ENCODE data around the gene EVI5. TPM values are rescaled to one million over a fixed set of nuclear protein-coding genes. Genes with fewer than 3 reads are reported as not detected.

EVI5 gene
- total RNA-seq, 1 experiment from 2014 or later, result 33.9 TPM

- no peak overlapping the region for H3K27ac Mint-ChIP-seq (ENCODE audit: unreplicated experiment)
These were observed 29.1 kb downstream of the EVI5 start for GRCh38 chr1:92755541-92756461.

DNA sequence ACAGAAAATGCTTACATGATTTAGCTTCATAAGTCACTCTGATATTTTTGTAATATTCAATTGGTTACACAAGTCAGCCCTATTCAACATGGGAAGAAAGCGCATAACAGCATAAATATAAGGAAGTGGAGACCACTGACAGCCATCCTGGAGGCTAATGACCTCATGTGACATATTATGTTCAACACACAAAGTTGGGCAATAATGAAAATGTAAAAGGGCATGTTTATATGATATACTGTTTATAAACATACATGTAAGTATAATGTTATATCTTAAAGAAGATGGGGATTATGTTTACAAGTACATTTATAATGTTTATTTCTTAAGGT lies 30.2 kb downstream of the EVI5 start:
- peaks cover 22% of the 10 kb centered on the region for H3K4me1 Mint-ChIP-seq (ENCODE audit: low read depth, unreplicated experiment)
- DNase-seq, result no peak
- no peaks in the 10 kb centered on the region for H3K9me3 Mint-ChIP-seq (ENCODE audit: low read depth, unreplicated experiment)
- H3K4me3 Mint-ChIP-seq (ENCODE audit: low read depth, unreplicated experiment), result no peak overlapping the region
- H3K27ac Mint-ChIP-seq (ENCODE audit: unreplicated experiment), result no peak overlapping the region
- H3K36me3 Mint-ChIP-seq (ENCODE audit: insufficient read depth, unreplicated experiment), result no peaks in the 10 kb centered on the region
- BruUV-seq (replicated peaks), result no TSS peak
- no peak for TF ChIP-seq CTCF (IDR thresholded peaks at IDR 0.05; ENCODE audit: unreplicated experiment)
- CTCF ChIA-PET, result interaction anchor here (1.0 kb wide), 1 partner anchor 9 kb away, joined by 4 read pairs; no protein-coding TSS in a partner anchor
- intact Hi-C loops (cut with micrococcal nuclease; ENCODE audit: unreplicated experiment), result no loop called here
- no peaks in the 10 kb centered on the region for H3K27me3 Mint-ChIP-seq (ENCODE audit: unreplicated experiment)

More at GRCh38 chr1:92755541-92756461, 29.1 kb downstream of the EVI5 start:
- Mint-ChIP-seq H3K36me3 (ENCODE audit: insufficient read depth, unreplicated experiment) (no peaks in the 10 kb centered on the region), H3K4me1 (ENCODE audit: low read depth, unreplicated experiment) (peaks cover 22% of the 10 kb centered on the region), H3K27me3 (ENCODE audit: unreplicated experiment) (no peaks in the 10 kb centered on the region), H3K4me3 (ENCODE audit: low read depth, unreplicated experiment) (no peak overlapping the region), H3K9me3 (ENCODE audit: low read depth, unreplicated experiment) (no peaks in the 10 kb centered on the region)
- no peak for DNase-seq
- intact Hi-C loops (cut with micrococcal nuclease; ENCODE audit: unreplicated experiment), result no loop called here
- CTCF ChIA-PET, result no interaction called here
- no peak for TF ChIP-seq CTCF (IDR thresholded peaks at IDR 0.05; ENCODE audit: unreplicated experiment)
- no TSS peak for BruUV-seq (replicated peaks)

- CTCF ChIA-PET, result interaction anchor here (0.9 to 1.3 kb wide), 4 partner anchors 9 to 444 kb away, joined by 3 to 6 read pairs (median 4); partner anchors contain the start of gene RPL5
- DNase-seq, result no peak
- peaks cover 22% of the 10 kb centered on the region for H3K4me1 Mint-ChIP-seq (ENCODE audit: low read depth, unreplicated experiment)
- intact Hi-C loops (cut with micrococcal nuclease; ENCODE audit: unreplicated experiment), result no loop called here
- TF ChIP-seq CTCF (IDR thresholded peaks at IDR 0.05; ENCODE audit: unreplicated experiment), result no peak
- H3K4me3 Mint-ChIP-seq (ENCODE audit: low read depth, unreplicated experiment), result no peak overlapping the region
- no peaks in the 10 kb centered on the region for H3K27me3 Mint-ChIP-seq (ENCODE audit: unreplicated experiment)
- H3K9me3 Mint-ChIP-seq (ENCODE audit: low read depth, unreplicated experiment), result no peaks in the 10 kb centered on the region
- no TSS peak for BruUV-seq (replicated peaks)
- H3K36me3 Mint-ChIP-seq (ENCODE audit: insufficient read depth, unreplicated experiment), result no peaks in the 10 kb centered on the region
- peak overlapping the region; percentile 57 for H3K27ac Mint-ChIP-seq (ENCODE audit: unreplicated experiment)
These were observed 30.7 kb downstream of the EVI5 start for GRCh38 chr1:92754000-92754718.

DNA sequence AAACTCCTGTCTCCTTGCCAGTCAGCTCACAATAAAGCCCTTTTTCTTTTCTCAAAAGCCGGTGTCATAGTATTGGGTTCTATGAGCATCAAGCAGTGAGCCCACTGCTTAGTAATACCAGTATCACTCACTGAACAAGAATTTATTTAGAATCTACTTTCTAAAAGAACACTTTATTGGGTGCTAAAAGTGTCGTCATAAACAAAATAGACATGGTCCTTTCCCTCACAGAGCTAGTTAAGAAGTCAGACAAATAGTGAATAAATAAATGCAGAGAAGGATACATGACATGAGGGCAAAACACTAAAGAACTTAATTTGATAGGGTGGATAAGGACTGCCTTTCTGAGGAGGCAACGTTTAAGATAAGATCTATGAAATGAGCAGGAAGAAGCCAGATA lies 32.2 kb downstream of the EVI5 start:
- CTCF ChIA-PET, result interaction anchor here (0.7 kb wide), 1 partner anchor 161 kb away, joined by 5 read pairs; no protein-coding TSS in a partner anchor
- H3K36me3 Mint-ChIP-seq (ENCODE audit: insufficient read depth, unreplicated experiment), result no peaks in the 10 kb centered on the region

More for the DNA sequence above, 32.2 kb downstream of the EVI5 start:
- Mint-ChIP-seq H3K9me3 (ENCODE audit: low read depth, unreplicated experiment) (no peaks in the 10 kb centered on the region), H3K27ac (ENCODE audit: unreplicated experiment) (peak overlapping the region; percentile 40), H3K27me3 (ENCODE audit: unreplicated experiment) (no peaks in the 10 kb centered on the region), H3K4me1 (ENCODE audit: low read depth, unreplicated experiment) (peaks cover 29% of the 10 kb centered on the region), H3K4me3 (ENCODE audit: low read depth, unreplicated experiment) (no peak overlapping the region)
- DNase-seq, result no peak
- BruUV-seq (replicated peaks), result no TSS peak
- intact Hi-C loops (cut with micrococcal nuclease; ENCODE audit: unreplicated experiment), result no loop called here
- TF ChIP-seq CTCF (IDR thresholded peaks at IDR 0.05; ENCODE audit: unreplicated experiment), result no peak

All from Calu3 (cell line).